ENCODE data around the gene ZNF232. TPM values are rescaled to one million over a fixed set of nuclear protein-coding genes. Genes with fewer than 3 reads are reported as not detected.
"Not testable (repeated sequence)": the region's sequence is repeated elsewhere in the genome, so short reads cannot be mapped to it uniquely, and the experiment has no call there.

Gene ZNF232
- 16.2 and 25.8 TPM in 2 replicates for total RNA-seq (ENCODE audit: low replicate concordance)
- long read RNA-seq, transcript ZNF232-205 (5 exons, 1,553 nt), result major isoform, 18 of 77 reads
- long read RNA-seq, transcript ZNF232-208 (4 exons, 1,610 nt), result minor isoform, 5 of 77 reads
- long read RNA-seq, partial matches to known transcripts, result 22 of 77 reads
- long read RNA-seq, other reads (novel, unspliced or antisense), result 32 of 77 reads

- H3K4me1 Mint-ChIP-seq (ENCODE audit: unreplicated experiment), result peaks cover 23% of the 10 kb centered on the region
- H3K36me3 Mint-ChIP-seq, result peaks cover 41% of the 10 kb centered on the region
These were observed at the start of gene ZNF232 for GRCh38 chr17:5111402-5112204. Gene ZNF232 (minus strand): TSS chr17:5111878. CDS start chr17:5111822, 56 bp downstream.

GRCh38 chr17:5160702-5161101 is 49.0 kb upstream of the ZNF232 start:
- not testable (repeated sequence) for H3K9me3 Mint-ChIP-seq
- H3K27me3 Mint-ChIP-seq, result peaks cover 28% of the 10 kb centered on the region

More at GRCh38 chr17:5111402-5112204, at the start of gene ZNF232:
- Mint-ChIP-seq H3K9me3 (peaks cover 7% of the 10 kb centered on the region), H3K4me3 (peak within 1 kb of the TSS; percentile 92), H3K27me3 (peaks cover under 1% of the 10 kb centered on the region), H3K27ac (peak within 1 kb of the TSS; percentile 91)
- no peak for TF ChIP-seq CTCF (conservative IDR thresholded peaks at IDR 0.05)
- DNase-seq (ENCODE audit: extremely low spot score, unreplicated experiment), result peak; percentile 97

GRCh38 chr17:5146122-5146521 is 34.4 kb upstream of the ZNF232 start:
- H3K36me3 Mint-ChIP-seq; H3K27ac Mint-ChIP-seq; H3K4me3 Mint-ChIP-seq; DNase-seq (ENCODE audit: extremely low spot score, unreplicated experiment); H3K4me1 Mint-ChIP-seq (ENCODE audit: unreplicated experiment); H3K9me3 Mint-ChIP-seq: not testable (repeated sequence)
- H3K27me3 Mint-ChIP-seq, result peaks cover 25% of the 10 kb centered on the region

More at GRCh38 chr17:5160702-5161101, 49.0 kb upstream of the ZNF232 start:
- H3K4me3 Mint-ChIP-seq; H3K27ac Mint-ChIP-seq; H3K4me1 Mint-ChIP-seq (ENCODE audit: unreplicated experiment); H3K36me3 Mint-ChIP-seq; DNase-seq (ENCODE audit: extremely low spot score, unreplicated experiment): not testable (repeated sequence)

GRCh38 chr17:5142877-5143276 is 31.2 kb upstream of the ZNF232 start:
- H3K4me3 Mint-ChIP-seq; DNase-seq (ENCODE audit: extremely low spot score, unreplicated experiment); H3K36me3 Mint-ChIP-seq; H3K4me1 Mint-ChIP-seq (ENCODE audit: unreplicated experiment); H3K27ac Mint-ChIP-seq; H3K9me3 Mint-ChIP-seq: not testable (repeated sequence)
- peaks cover 23% of the 10 kb centered on the region for H3K27me3 Mint-ChIP-seq

GRCh38 chr17:5139458-5139732 is 27.7 kb upstream of the ZNF232 start:
- no peaks in the 10 kb centered on the region for H3K36me3 Mint-ChIP-seq

GRCh38 chr17:5138616-5139457 is 27.2 kb upstream of the ZNF232 start:
- no peaks in the 10 kb centered on the region for H3K9me3 Mint-ChIP-seq
- TF ChIP-seq CTCF (conservative IDR thresholded peaks at IDR 0.05), result no peak
- H3K4me1 Mint-ChIP-seq (ENCODE audit: unreplicated experiment), result no peaks in the 10 kb centered on the region
- no peak overlapping the region for H3K4me3 Mint-ChIP-seq
- no peaks in the 10 kb centered on the region for H3K36me3 Mint-ChIP-seq
- no peak overlapping the region for H3K27ac Mint-ChIP-seq
- peaks cover 5% of the 10 kb centered on the region for H3K27me3 Mint-ChIP-seq
- no peak for DNase-seq (ENCODE audit: extremely low spot score, unreplicated experiment)

More at GRCh38 chr17:5139458-5139732, 27.7 kb upstream of the ZNF232 start:
- DNase-seq (ENCODE audit: extremely low spot score, unreplicated experiment), result no peak
- Mint-ChIP-seq H3K4me3 (no peak overlapping the region), H3K9me3 (no peaks in the 10 kb centered on the region), H3K4me1 (ENCODE audit: unreplicated experiment) (no peaks in the 10 kb centered on the region), H3K27ac (no peak overlapping the region), H3K27me3 (peaks cover 8% of the 10 kb centered on the region)
- no peak for TF ChIP-seq CTCF (conservative IDR thresholded peaks at IDR 0.05)

GRCh38 chr17:5138198-5138544 is 26.5 kb upstream of the ZNF232 start:
- not testable (repeated sequence) for H3K4me1 Mint-ChIP-seq (ENCODE audit: unreplicated experiment); DNase-seq (ENCODE audit: extremely low spot score, unreplicated experiment); H3K27me3 Mint-ChIP-seq; H3K27ac Mint-ChIP-seq; H3K9me3 Mint-ChIP-seq; H3K4me3 Mint-ChIP-seq; H3K36me3 Mint-ChIP-seq

- not testable (repeated sequence) for H3K36me3 Mint-ChIP-seq
These were observed 26.0 kb upstream of the ZNF232 start for GRCh38 chr17:5137511-5138197.

GRCh38 chr17:5136580-5137412 is 25.1 kb upstream of the ZNF232 start:
- H3K4me3 Mint-ChIP-seq; DNase-seq (ENCODE audit: extremely low spot score, unreplicated experiment); H3K9me3 Mint-ChIP-seq; H3K27ac Mint-ChIP-seq; H3K27me3 Mint-ChIP-seq; H3K36me3 Mint-ChIP-seq; H3K4me1 Mint-ChIP-seq (ENCODE audit: unreplicated experiment): not testable (repeated sequence)

More at GRCh38 chr17:5137511-5138197, 26.0 kb upstream of the ZNF232 start:
- not testable (repeated sequence) for H3K9me3 Mint-ChIP-seq; H3K27me3 Mint-ChIP-seq; H3K4me3 Mint-ChIP-seq; H3K27ac Mint-ChIP-seq; DNase-seq (ENCODE audit: extremely low spot score, unreplicated experiment); H3K4me1 Mint-ChIP-seq (ENCODE audit: unreplicated experiment)
